HUES64 (cell line): Measurements from ENCODE around the gene NAB1.
A peak's percentile ranks its signal among the peaks of the same experiment; 100 is the strongest.

Experiments used
- H3K27ac ChIP-seq: 2 replicates; pipeline ENCODE4 v1.7.0; 2013; ENCODE audit warnings: low read depth, low read length, inconsistent platforms
- H3K27me3 ChIP-seq: 2 replicates; pipeline ENCODE4 v1.6.1; 2013; ENCODE audit warnings: mild to moderate bottlenecking, low read length; ENCODE audit not compliant: insufficient read depth
- H3K36me3 ChIP-seq: 2 replicates; pipeline ENCODE4 v1.6.1; 2013; ENCODE audit warnings: mild to moderate bottlenecking, low read length; ENCODE audit not compliant: insufficient read depth
- H3K4me1 ChIP-seq: 2 replicates; pipeline ENCODE4 v1.6.1; 2013; ENCODE audit warnings: mild to moderate bottlenecking, low read length, moderate library complexity; ENCODE audit not compliant: insufficient read depth
- H3K4me3 ChIP-seq: 2 replicates; pipeline ENCODE4 v1.5.1; 2013; ENCODE audit warnings: mild to moderate bottlenecking, low read length, moderate library complexity
- H3K9ac ChIP-seq: 2 replicates; pipeline ENCODE4 v1.6.1; 2013; ENCODE audit warnings: mild to moderate bottlenecking, low read depth, low read length
- H3K9me3 ChIP-seq: 2 replicates; pipeline ENCODE4 v1.6.1; 2013; ENCODE audit warnings: low read depth, low read length; ENCODE audit not compliant: insufficient read depth
- WGBS: fragments of 150-250, 120-280 bp; methylation state at CpG from one replicate; pipeline ENCODE4 v1.1.7; 2013; ENCODE audit warnings: missing lambda C conversion rate; 5-methylcytosine and 5-hydroxymethylcytosine counted together

NAB1 gene

GRCh38 chr2:190618030-190618429, 30.9 kb upstream of the NAB1 start:
- H3K9me3 ChIP-seq, result no peaks in the 10 kb centered on the region
- no peak overlapping the region for H3K9ac ChIP-seq
- WGBS, result 85% methylated on average over 3 of the region's 3 CpGs
- peaks cover 18% of the 10 kb centered on the region for H3K4me1 ChIP-seq
- H3K36me3 ChIP-seq, result no peaks in the 10 kb centered on the region
- H3K4me3 ChIP-seq, result no peak overlapping the region
- no peak overlapping the region for H3K27ac ChIP-seq
- no peaks in the 10 kb centered on the region for H3K27me3 ChIP-seq

GRCh38 chr2:190625691-190626090, 23.2 kb upstream of the NAB1 start:
- H3K27me3 ChIP-seq, result peaks cover 6% of the 10 kb centered on the region
- no peak overlapping the region for H3K9ac ChIP-seq
- no peaks in the 10 kb centered on the region for H3K9me3 ChIP-seq
- H3K4me3 ChIP-seq, result no peak overlapping the region
- no peak overlapping the region for H3K27ac ChIP-seq
- no peaks in the 10 kb centered on the region for H3K4me1 ChIP-seq
- no peaks in the 10 kb centered on the region for H3K36me3 ChIP-seq

GRCh38 chr2:190626641-190627210, 22.2 kb upstream of the NAB1 start:
- WGBS, result 96% methylated on average over 7 of the region's 7 CpGs
- no peaks in the 10 kb centered on the region for H3K36me3 ChIP-seq

GRCh38 chr2:190627448-190628412, 21.2 kb upstream of the NAB1 start:
- Histone ChIP-seq H3K27ac (no peak overlapping the region), H3K27me3 (peaks cover 6% of the 10 kb centered on the region), H3K4me3 (peak overlapping the region; percentile 33), H3K36me3 (no peaks in the 10 kb centered on the region), H3K9me3 (no peaks in the 10 kb centered on the region), H3K9ac (no peak overlapping the region), H3K4me1 (no peaks in the 10 kb centered on the region)
- WGBS, result 63% methylated on average over 23 of the region's 23 CpGs

More at GRCh38 chr2:190626641-190627210, 22.2 kb upstream of the NAB1 start:
- Histone ChIP-seq H3K27ac (no peak overlapping the region), H3K4me3 (no peak overlapping the region), H3K27me3 (peaks cover 6% of the 10 kb centered on the region), H3K9ac (no peak overlapping the region), H3K4me1 (no peaks in the 10 kb centered on the region), H3K9me3 (no peaks in the 10 kb centered on the region)

GRCh38 chr2:190628591-190629319, 20.1 kb upstream of the NAB1 start:
- Histone ChIP-seq H3K27me3 (peaks cover 6% of the 10 kb centered on the region), H3K4me3 (no peak overlapping the region), H3K36me3 (no peaks in the 10 kb centered on the region), H3K4me1 (no peaks in the 10 kb centered on the region), H3K9me3 (no peaks in the 10 kb centered on the region), H3K9ac (no peak overlapping the region), H3K27ac (no peak overlapping the region)
- WGBS, result 90% methylated on average over 7 of the region's 7 CpGs

- Histone ChIP-seq H3K9me3 (no peaks in the 10 kb centered on the region), H3K4me3 (no peak overlapping the region), H3K9ac (no peak overlapping the region), H3K4me1 (peaks cover 5% of the 10 kb centered on the region; the same call in 1 of the 2 replicates), H3K27me3 (no peaks in the 10 kb centered on the region), H3K27ac (no peak overlapping the region), H3K36me3 (no peaks in the 10 kb centered on the region)
- WGBS, result 92% methylated on average over 3 of the region's 3 CpGs
Measured at GRCh38 chr2:190634381-190634780, 14.5 kb upstream of the NAB1 start.

- no peak overlapping the region for H3K27ac ChIP-seq
- no peak overlapping the region for H3K4me3 ChIP-seq
- H3K27me3 ChIP-seq, result no peaks in the 10 kb centered on the region
- H3K4me1 ChIP-seq, result peaks cover 5% of the 10 kb centered on the region; the same call in 1 of the 2 replicates
- H3K9ac ChIP-seq, result no peak overlapping the region
- H3K9me3 ChIP-seq, result no peaks in the 10 kb centered on the region
- no peaks in the 10 kb centered on the region for H3K36me3 ChIP-seq
- 95% methylated on average over 4 of the region's 4 CpGs for WGBS
Measured at GRCh38 chr2:190635781-190636180, 13.1 kb upstream of the NAB1 start.

- H3K9me3 ChIP-seq, result no peaks in the 10 kb centered on the region
- no peaks in the 10 kb centered on the region for H3K27me3 ChIP-seq
- peak overlapping the region; percentile 10; the same call in 1 of the 2 replicates for H3K9ac ChIP-seq
- H3K4me3 ChIP-seq, result no peak overlapping the region
- H3K4me1 ChIP-seq, result peaks cover 5% of the 10 kb centered on the region; the same call in 1 of the 2 replicates
- H3K27ac ChIP-seq, result no peak overlapping the region; the same call in 1 of the 2 replicates
- H3K36me3 ChIP-seq, result no peaks in the 10 kb centered on the region
- WGBS, result 79% methylated on average over 3 of the region's 3 CpGs
Measured at GRCh38 chr2:190636361-190636760, 12.5 kb upstream of the NAB1 start.

- Histone ChIP-seq H3K9me3 (no peaks in the 10 kb centered on the region), H3K27ac (no peak overlapping the region; the same call in 1 of the 2 replicates), H3K27me3 (no peaks in the 10 kb centered on the region), H3K4me3 (no peak overlapping the region), H3K4me1 (peaks cover 5% of the 10 kb centered on the region; the same call in 1 of the 2 replicates), H3K9ac (no peak overlapping the region), H3K36me3 (no peaks in the 10 kb centered on the region)
- WGBS, result 72% methylated on average over 1 of the region's 1 CpG
Measured at GRCh38 chr2:190637281-190637734, 11.6 kb upstream of the NAB1 start.

- Histone ChIP-seq H3K36me3 (no peaks in the 10 kb centered on the region), H3K27ac (no peak overlapping the region; the same call in 1 of the 2 replicates), H3K27me3 (no peaks in the 10 kb centered on the region), H3K9me3 (no peaks in the 10 kb centered on the region), H3K4me1 (peaks cover 5% of the 10 kb centered on the region; the same call in 1 of the 2 replicates), H3K4me3 (no peak overlapping the region), H3K9ac (no peak overlapping the region)
- 85% methylated on average over 8 of the region's 8 CpGs for WGBS
Measured at GRCh38 chr2:190637903-190638618, 10.8 kb upstream of the NAB1 start.
